Measurements from ENCODE around the gene C19orf85. TPM values are rescaled to one million over a fixed set of nuclear protein-coding genes. Genes with fewer than 3 reads are reported as not detected.

The C19orf85 gene
- total RNA-seq, 1 experiment from 2014 or later, result not detected

- CTCF ChIA-PET, result no interaction called here
Measured at GRCh38 chr19:55439052-55439451, 25.5 kb downstream of the C19orf85 start.

GRCh38 chr19:55437410-55437809, 27.1 kb downstream of the C19orf85 start:
- Histone ChIP-seq H3K4me1 (ENCODE audit: control insufficient read depth, insufficient read depth, low read length) (peaks cover 5% of the 10 kb centered on the region; the same call in 1 of the 2 replicates), H3K9me3 (ENCODE audit: control insufficient read depth, insufficient read depth, low read depth, low read length) (no peaks in the 10 kb centered on the region), H3K27ac (ENCODE audit: low read length) (no peak overlapping the region), H3K4me3 (ENCODE audit: low read depth in 2 of 2, low read length in 2 of 2) (no peak overlapping the region), H3K36me3 (ENCODE audit: control insufficient read depth, insufficient read depth, low read length) (no peaks in the 10 kb centered on the region), H3K27me3 (ENCODE audit: control insufficient read depth, insufficient read depth, low read length) (peaks cover 9% of the 10 kb centered on the region)
- in situ Hi-C loops (cut with HindIII; ENCODE audit: low pct_unique_long_range_greater_than_20kb, low sequenced_read_pairs) (no loop called here), intact Hi-C loops (cut with micrococcal nuclease; ENCODE audit: unreplicated experiment) (no loop called here)
- DNase-seq (ENCODE audit: low read depth, low spot score) (no peak), ATAC-seq (peak; percentile 81)
- ChIA-PET POLR2A (interaction anchor here (0.5 to 0.7 kb wide), 2 partner anchors 85 to 270 kb away, joined by 3 to 5 read pairs; no protein-coding TSS in a partner anchor), CTCF (interaction anchor here (0.5 kb wide), 1 partner anchor 29 kb away, joined by 3 read pairs; no protein-coding TSS in a partner anchor)
- no peak for TF ChIP-seq CTCF (IDR thresholded peaks at IDR 0.05)
- peak; percentile 99 to 100 for TF ChIP-seq REST (IDR thresholded peaks at IDR 0.05; ENCODE audit: insufficient read depth in 1 of 2, low read depth in 2 of 2, low read length in 1 of 2)
- TF ChIP-seq TCF7L2 (IDR thresholded peaks at IDR 0.05; ENCODE audit: low read depth, low read length), result no peak
- no TSS peak for BruUV-seq (replicated peaks)

More at GRCh38 chr19:55439052-55439451, 25.5 kb downstream of the C19orf85 start:
- ATAC-seq (no peak), DNase-seq (ENCODE audit: low read depth, low spot score) (no peak)
- POLR2A ChIA-PET, result no interaction called here
- H3K36me3 ChIP-seq (ENCODE audit: control insufficient read depth, insufficient read depth, low read length), result no peaks in the 10 kb centered on the region
- no peak overlapping the region for H3K27ac ChIP-seq (ENCODE audit: low read length)
- H3K4me3 ChIP-seq (ENCODE audit: low read depth in 2 of 2, low read length in 2 of 2), result no peak overlapping the region
- H3K27me3 ChIP-seq (ENCODE audit: control insufficient read depth, insufficient read depth, low read length), result peaks cover 14% of the 10 kb centered on the region
- intact Hi-C loops (cut with micrococcal nuclease; ENCODE audit: unreplicated experiment) (no loop called here), in situ Hi-C loops (cut with HindIII; ENCODE audit: low pct_unique_long_range_greater_than_20kb, low sequenced_read_pairs) (no loop called here)
- H3K4me1 ChIP-seq (ENCODE audit: control insufficient read depth, insufficient read depth, low read length), result peaks cover 5% of the 10 kb centered on the region; the same call in 1 of the 2 replicates
- BruUV-seq (replicated peaks), result no TSS peak
- TF ChIP-seq CTCF (IDR thresholded peaks at IDR 0.05) (no peak), TCF7L2 (IDR thresholded peaks at IDR 0.05; ENCODE audit: low read depth, low read length) (no peak), SIN3A (IDR thresholded peaks at IDR 0.05; ENCODE audit: borderline replicate concordance, insufficient read depth, low read depth, low read length) (no peak), REST (IDR thresholded peaks at IDR 0.05; ENCODE audit: insufficient read depth in 1 of 2, low read depth in 2 of 2, low read length in 1 of 2) (no peak), POLR2AphosphoS5 (IDR thresholded peaks at IDR 0.05; ENCODE audit: low read depth, low read length) (no peak)
- no peaks in the 10 kb centered on the region for H3K9me3 ChIP-seq (ENCODE audit: control insufficient read depth, insufficient read depth, low read depth, low read length)
